Measurements from ENCODE around the gene PPP1R3F.

GRCh38 chrX:49266523-49267445, 2.8 kb upstream of the PPP1R3F start:
- TF ChIP-seq EZH2 (IDR thresholded peaks at IDR 0.05; ENCODE audit: low read depth) (no peak), CTCF (conservative IDR thresholded peaks at IDR 0.05) (no peak)
